Testis (tissue), 3 donors: ENCODE data around the gene THAP11. TPM values are rescaled to one million over a fixed set of nuclear protein-coding genes. Genes with fewer than 3 reads are reported as not detected.
A peak's percentile ranks its signal among the peaks of the same experiment; 100 is the strongest.

Source experiments
- DNase-seq: peaks from one replicate; pipeline ENCODE4 v3.0.0-alpha.2; 2019
- H3K27ac ChIP-seq, 2 donors: fragments of 200-600 bp; sonication (generic); one replicate each; pipeline ENCODE4 v1.5.1; 2019
- H3K27me3 ChIP-seq: fragments of 200-600 bp; sonication (generic); one replicate; pipeline ENCODE4 v1.5.1; 2019
- H3K36me3 ChIP-seq: fragments of 200-600 bp; sonication (generic); one replicate; pipeline ENCODE4 v1.5.1; 2017; ENCODE audit warnings: low read depth; ENCODE audit errors: missing control alignments
- H3K4me1 ChIP-seq: fragments of 200-600 bp; sonication (generic); one replicate; pipeline ENCODE4 v1.5.1; 2019
- H3K4me3 ChIP-seq, 2 donors: fragments of 200-600 bp; sonication (generic); one replicate each; pipeline ENCODE4 v1.5.1; 2017 to 2019
- H3K9me3 ChIP-seq: fragments of 200-600 bp; sonication (generic); one replicate; pipeline ENCODE4 v1.5.1; 2017
- POLR2A ChIP-seq: fragments of 450-650 bp; IDR thresholded peaks from one replicate; pipeline ENCODE4 v1.6.1; 2017; ENCODE audit warnings: antibody characterized with exemption, mild to moderate bottlenecking, moderate library complexity
- WGBS, 2 donors: methylation state at CpG; one replicate each; pipeline ENCODE4 v1.1.5; 2018; 5-methylcytosine and 5-hydroxymethylcytosine counted together
- intact Hi-C: fragments of 100-400 bp; cut with DNase I; formaldehyde crosslinking; loops from one replicate; pipeline ENCODE4 v1.15.1; 2023; ENCODE audit warnings: low total_unique reads
- polyA plus RNA-seq: library from polyadenylated mRNA; stranded (reverse); fragments of 350-450 nt; fragmentation: Illumina TruSeq; extraction: RNeasy Lipid Tissue Mini Kit (QIAGEN cat#74804); gene quantifications from one replicate; pipeline ENCODE4 v1.2.3, GENCODE V29; 2014; ENCODE audit warnings: low read depth, low replicate concordance; ENCODE audit not compliant: insufficient read depth
- total RNA-seq, 2 donors: library from RNA; depleted of rRNA; stranded (reverse); fragments of >200 nt; gene quantifications; one replicate each; pipeline ENCODE4 v1.2.3, GENCODE V29; 2016
- TF ChIP-seq, protein P1 (sequence below), 3 experiments: fragments of 450-650 bp in 2 of 3; fragments of 200-600 bp in 1 of 3; sonication (generic) in 1 of 3; IDR thresholded peaks; one replicate each; pipeline ENCODE4 v1.5.1; 2016 to 2019; ENCODE audit warnings: antibody characterized with exemption in 3 of 3, mild to moderate bottlenecking in 2 of 3, moderate library complexity in 1 of 3

Gene THAP11
- total and polyA plus RNA-seq, 3 donors from 2014 or later = 24.0 to 59.7 (median 56.8) TPM

DNA sequence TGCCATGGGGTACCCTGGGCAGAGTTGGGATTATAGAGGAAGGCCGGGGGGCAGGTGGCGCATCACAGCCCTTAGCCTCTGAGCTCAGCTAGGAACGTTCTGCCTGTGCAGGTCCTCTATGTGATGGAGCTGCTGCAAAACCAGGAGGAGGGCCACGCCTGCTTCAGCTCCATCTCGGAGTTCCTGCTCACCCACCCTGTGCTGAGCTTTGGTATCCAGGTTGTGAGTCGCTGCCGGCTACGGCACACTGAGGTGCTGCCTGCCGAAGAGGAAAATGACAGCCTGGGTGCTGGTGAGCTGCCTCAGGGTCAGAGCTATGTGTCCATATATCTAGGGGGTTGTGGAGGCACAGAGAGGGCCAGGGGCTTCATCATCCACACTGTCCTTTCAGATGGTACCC is 36.7 kb downstream of the THAP11 start:
- peaks cover 15% of the 10 kb centered on the region for H3K4me1 ChIP-seq
- no peak overlapping the region for H3K27ac ChIP-seq
- H3K4me3 ChIP-seq = no peak overlapping the region
- DNase-seq = no peak
- intact Hi-C loops = no loop called here
- TF ChIP-seq POLR2A = no peak
- TF ChIP-seq, protein P1, sequence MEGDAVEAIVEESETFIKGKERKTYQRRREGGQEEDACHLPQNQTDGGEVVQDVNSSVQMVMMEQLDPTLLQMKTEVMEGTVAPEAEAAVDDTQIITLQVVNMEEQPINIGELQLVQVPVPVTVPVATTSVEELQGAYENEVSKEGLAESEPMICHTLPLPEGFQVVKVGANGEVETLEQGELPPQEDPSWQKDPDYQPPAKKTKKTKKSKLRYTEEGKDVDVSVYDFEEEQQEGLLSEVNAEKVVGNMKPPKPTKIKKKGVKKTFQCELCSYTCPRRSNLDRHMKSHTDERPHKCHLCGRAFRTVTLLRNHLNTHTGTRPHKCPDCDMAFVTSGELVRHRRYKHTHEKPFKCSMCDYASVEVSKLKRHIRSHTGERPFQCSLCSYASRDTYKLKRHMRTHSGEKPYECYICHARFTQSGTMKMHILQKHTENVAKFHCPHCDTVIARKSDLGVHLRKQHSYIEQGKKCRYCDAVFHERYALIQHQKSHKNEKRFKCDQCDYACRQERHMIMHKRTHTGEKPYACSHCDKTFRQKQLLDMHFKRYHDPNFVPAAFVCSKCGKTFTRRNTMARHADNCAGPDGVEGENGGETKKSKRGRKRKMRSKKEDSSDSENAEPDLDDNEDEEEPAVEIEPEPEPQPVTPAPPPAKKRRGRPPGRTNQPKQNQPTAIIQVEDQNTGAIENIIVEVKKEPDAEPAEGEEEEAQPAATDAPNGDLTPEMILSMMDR (IDR thresholded peaks at IDR 0.05) = no peak
- H3K27me3 ChIP-seq = no peaks in the 10 kb centered on the region
- no peaks in the 10 kb centered on the region for H3K9me3 ChIP-seq
- 95% methylated on average over 9 of the region's 9 CpGs; no CpG with 5 or more reads in 1 of the 2 donors for WGBS, 2 donors
- H3K36me3 ChIP-seq = no peaks in the 10 kb centered on the region

DNA sequence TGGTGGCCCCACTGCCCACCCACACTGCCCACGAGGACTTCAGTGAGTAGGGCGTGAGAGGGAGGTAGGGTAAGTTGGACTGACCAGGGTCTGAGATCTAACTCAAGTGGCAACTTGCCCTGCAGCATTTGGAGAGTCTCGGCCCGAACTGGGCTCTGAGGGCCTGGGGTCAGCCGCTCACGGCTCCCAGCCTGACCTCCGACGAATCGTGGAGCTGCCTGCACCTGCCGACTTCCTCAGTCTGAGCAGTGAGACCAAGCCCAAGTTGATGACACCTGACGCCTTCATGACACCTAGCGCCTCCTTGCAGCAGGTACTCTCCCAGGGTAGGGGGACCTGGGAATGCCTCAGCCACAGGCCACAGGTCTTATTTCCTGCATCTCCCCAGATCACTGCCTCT is 37.3 kb downstream of the THAP11 start:
- Histone ChIP-seq H3K4me1 (peaks cover 11% of the 10 kb centered on the region), H3K27me3 (no peaks in the 10 kb centered on the region), H3K4me3 (no peak overlapping the region), H3K36me3 (no peaks in the 10 kb centered on the region), H3K9me3 (no peaks in the 10 kb centered on the region), H3K27ac (no peak overlapping the region)
- 89 to 93% methylated on average over 3 to 12 of the region's 12 CpGs for WGBS, 2 donors
- TF ChIP-seq POLR2A = no peak
- TF ChIP-seq, protein P1 (IDR thresholded peaks at IDR 0.05) = no peak
- intact Hi-C loops = no loop called here
- no peak for DNase-seq

DNA sequence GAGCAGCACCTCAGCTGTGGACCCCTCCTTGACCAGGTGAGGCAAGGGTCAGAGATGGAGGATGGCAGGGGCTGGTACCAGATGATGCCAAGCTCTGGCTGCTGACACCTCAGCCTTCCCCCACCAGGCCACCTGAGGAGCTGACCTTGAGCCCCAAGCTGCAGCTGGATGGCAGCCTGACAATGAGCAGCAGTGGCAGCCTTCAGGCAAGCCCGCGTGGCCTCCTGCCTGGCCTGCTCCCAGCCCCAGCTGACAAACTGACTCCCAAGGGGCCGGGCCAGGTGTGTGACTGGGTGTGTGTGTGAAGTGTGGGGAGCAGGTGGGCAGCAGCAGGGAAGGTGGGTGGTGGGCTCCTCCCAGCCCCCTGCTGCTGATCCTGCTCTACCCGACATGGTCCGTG is 37.8 kb downstream of the THAP11 start:
- intact Hi-C loops = no loop called here
- peaks cover 12% of the 10 kb centered on the region for H3K4me1 ChIP-seq
- WGBS, 2 donors = 71 to 100% methylated on average over 3 to 5 of the region's 5 CpGs
- DNase-seq = no peak
- no peaks in the 10 kb centered on the region for H3K27me3 ChIP-seq
- TF ChIP-seq, protein P1 (IDR thresholded peaks at IDR 0.05) = no peak
- TF ChIP-seq POLR2A = no peak
- H3K4me3 ChIP-seq = no peak overlapping the region
- H3K27ac ChIP-seq = no peak overlapping the region
- no peaks in the 10 kb centered on the region for H3K9me3 ChIP-seq
- H3K36me3 ChIP-seq = no peaks in the 10 kb centered on the region

DNA sequence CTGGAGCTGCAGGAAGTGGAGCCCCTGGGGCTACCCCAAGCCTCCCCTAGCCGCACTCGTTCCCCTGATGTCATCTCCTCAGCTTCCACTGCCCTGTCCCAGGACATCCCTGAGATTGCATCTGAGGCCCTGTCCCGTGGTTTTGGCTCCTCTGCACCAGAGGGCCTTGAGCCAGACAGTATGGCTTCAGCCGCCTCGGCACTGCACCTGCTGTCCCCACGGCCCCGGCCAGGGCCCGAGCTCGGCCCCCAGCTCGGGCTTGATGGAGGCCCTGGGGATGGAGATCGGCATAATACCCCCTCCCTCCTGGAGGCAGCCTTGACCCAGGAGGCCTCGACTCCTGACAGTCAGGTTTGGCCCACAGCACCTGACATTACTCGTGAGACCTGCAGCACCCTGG is 38.5 kb downstream of the THAP11 start:
- intact Hi-C loops = no loop called here
- no peak overlapping the region for H3K27ac ChIP-seq
- no peaks in the 10 kb centered on the region for H3K9me3 ChIP-seq
- H3K36me3 ChIP-seq = no peaks in the 10 kb centered on the region
- WGBS, 2 donors = 92 to 94% methylated on average over 13 of the region's 13 CpGs
- H3K4me1 ChIP-seq = peaks cover 10% of the 10 kb centered on the region
- H3K4me3 ChIP-seq = no peak overlapping the region
- TF ChIP-seq POLR2A = no peak
- TF ChIP-seq, protein P1 (IDR thresholded peaks at IDR 0.05) = no peak
- no peaks in the 10 kb centered on the region for H3K27me3 ChIP-seq
- no peak for DNase-seq

DNA sequence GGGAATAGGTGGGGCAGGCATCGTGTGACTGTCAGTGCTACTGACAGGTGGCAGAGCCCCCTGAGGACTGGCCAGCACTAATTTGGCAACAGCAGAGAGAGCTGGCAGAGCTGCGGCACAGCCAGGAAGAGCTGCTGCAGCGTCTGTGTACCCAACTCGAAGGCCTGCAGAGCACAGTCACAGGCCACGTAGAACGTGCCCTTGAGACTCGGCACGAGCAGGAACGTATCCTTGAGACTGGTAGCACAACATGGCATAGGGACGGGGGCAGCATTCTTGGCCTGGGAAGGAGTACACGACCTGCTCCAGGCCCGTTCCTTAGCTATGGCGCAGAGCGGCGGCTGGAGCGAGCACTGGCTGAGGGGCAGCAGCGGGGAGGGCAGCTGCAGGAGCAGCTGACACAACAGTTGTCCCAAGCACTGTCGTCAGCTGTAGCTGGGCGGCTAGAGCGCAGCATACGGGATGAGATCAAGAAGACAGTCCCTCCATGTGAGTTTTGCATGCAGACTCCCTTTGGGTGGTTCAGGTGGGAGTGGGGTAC is 39.6 kb downstream of the THAP11 start:
- Histone ChIP-seq H3K27me3 (no peaks in the 10 kb centered on the region), H3K9me3 (no peaks in the 10 kb centered on the region), H3K4me3 (no peak overlapping the region), H3K27ac (peak overlapping the region in 1 of 2 donors; percentile 29), H3K36me3 (no peaks in the 10 kb centered on the region), H3K4me1 (peaks cover 10% of the 10 kb centered on the region)
- WGBS, 2 donors = 81 to 85% methylated on average over 19 to 21 of the region's 21 CpGs
- TF ChIP-seq, protein P1 (IDR thresholded peaks at IDR 0.05) = no peak
- TF ChIP-seq POLR2A = no peak
- DNase-seq = peak; percentile 78
- intact Hi-C loops = no loop called here
